ENCODE results near the gene HECTD2.

DNA sequence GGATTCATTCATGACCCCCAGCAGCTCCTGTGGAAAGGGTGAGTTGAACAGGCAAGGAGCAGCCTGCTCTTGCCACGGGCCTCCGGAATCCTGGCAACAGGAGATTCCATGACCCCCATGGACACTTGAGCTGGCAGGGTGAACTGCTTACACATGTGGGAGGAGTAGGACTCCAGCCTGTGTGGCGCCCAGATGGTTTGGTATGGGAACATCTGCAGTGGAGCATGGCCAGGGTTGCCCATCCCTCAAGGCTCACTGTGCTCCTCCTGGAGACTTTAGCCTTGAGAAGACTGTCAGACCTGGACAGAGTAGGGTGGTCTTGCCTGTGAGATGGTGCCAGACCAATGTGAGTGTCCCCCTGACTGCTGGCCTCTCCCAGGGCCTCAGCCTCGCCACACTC is 57.0 kb downstream of the HECTD2 start:
- no peak for TF ChIP-seq NR1H2 (CRISPR knock-in tag; IDR thresholded peaks at IDR 0.05)
- no peak for TF ChIP-seq JUN (CRISPR knock-in tag; IDR thresholded peaks at IDR 0.05)
- TF ChIP-seq, protein P1, sequence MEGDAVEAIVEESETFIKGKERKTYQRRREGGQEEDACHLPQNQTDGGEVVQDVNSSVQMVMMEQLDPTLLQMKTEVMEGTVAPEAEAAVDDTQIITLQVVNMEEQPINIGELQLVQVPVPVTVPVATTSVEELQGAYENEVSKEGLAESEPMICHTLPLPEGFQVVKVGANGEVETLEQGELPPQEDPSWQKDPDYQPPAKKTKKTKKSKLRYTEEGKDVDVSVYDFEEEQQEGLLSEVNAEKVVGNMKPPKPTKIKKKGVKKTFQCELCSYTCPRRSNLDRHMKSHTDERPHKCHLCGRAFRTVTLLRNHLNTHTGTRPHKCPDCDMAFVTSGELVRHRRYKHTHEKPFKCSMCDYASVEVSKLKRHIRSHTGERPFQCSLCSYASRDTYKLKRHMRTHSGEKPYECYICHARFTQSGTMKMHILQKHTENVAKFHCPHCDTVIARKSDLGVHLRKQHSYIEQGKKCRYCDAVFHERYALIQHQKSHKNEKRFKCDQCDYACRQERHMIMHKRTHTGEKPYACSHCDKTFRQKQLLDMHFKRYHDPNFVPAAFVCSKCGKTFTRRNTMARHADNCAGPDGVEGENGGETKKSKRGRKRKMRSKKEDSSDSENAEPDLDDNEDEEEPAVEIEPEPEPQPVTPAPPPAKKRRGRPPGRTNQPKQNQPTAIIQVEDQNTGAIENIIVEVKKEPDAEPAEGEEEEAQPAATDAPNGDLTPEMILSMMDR (IDR thresholded peaks at IDR 0.05): no peak
- no peak for TF ChIP-seq ATF1 (CRISPR knock-in tag; IDR thresholded peaks at IDR 0.05)
- TF ChIP-seq TEAD4 (CRISPR knock-in tag; IDR thresholded peaks at IDR 0.05): no peak
- TF ChIP-seq ELF4 (CRISPR knock-in tag; IDR thresholded peaks at IDR 0.05; ENCODE audit: low read depth): no peak
- no peak for TF ChIP-seq CBFB (CRISPR knock-in tag; IDR thresholded peaks at IDR 0.05; ENCODE audit: low read depth)
- TF ChIP-seq, protein P2, sequence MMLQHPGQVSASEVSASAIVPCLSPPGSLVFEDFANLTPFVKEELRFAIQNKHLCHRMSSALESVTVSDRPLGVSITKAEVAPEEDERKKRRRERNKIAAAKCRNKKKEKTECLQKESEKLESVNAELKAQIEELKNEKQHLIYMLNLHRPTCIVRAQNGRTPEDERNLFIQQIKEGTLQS (CRISPR knock-in tag; conservative IDR thresholded peaks at IDR 0.05): no peak
- no peak for TF ChIP-seq ESRRA (CRISPR knock-in tag; IDR thresholded peaks at IDR 0.05; ENCODE audit: borderline replicate concordance)
- TF ChIP-seq AR (CRISPR knock-in tag; IDR thresholded peaks at IDR 0.05): no peak
- TF ChIP-seq ZSCAN18 (CRISPR knock-in tag; IDR thresholded peaks at IDR 0.05): no peak
- TF ChIP-seq, protein P3, sequence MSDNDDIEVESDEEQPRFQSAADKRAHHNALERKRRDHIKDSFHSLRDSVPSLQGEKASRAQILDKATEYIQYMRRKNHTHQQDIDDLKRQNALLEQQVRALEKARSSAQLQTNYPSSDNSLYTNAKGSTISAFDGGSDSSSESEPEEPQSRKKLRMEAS (CRISPR knock-in tag; IDR thresholded peaks at IDR 0.05): no peak
- TF ChIP-seq E2F5 (CRISPR knock-in tag; IDR thresholded peaks at IDR 0.05): no peak
